Sigmoid colon (tissue), 4 donors: ENCODE results near the gene GKN1.

Source experiments
- CTCF ChIP-seq, 4 experiments: fragments of 450-650 bp in 3 of 4; fragments of 200-600 bp in 1 of 4; IDR thresholded peaks; one replicate each; pipeline ENCODE4 v1.5.1; 2016 to 2019; ENCODE audit warnings: antibody characterized with exemption in 4 of 4, mild to moderate bottlenecking in 3 of 4, moderate library complexity in 2 of 4
- EP300 ChIP-seq, 4 donors: sonication (generic); formaldehyde crosslinking; IDR thresholded peaks; one replicate each; pipeline ENCODE4 v1.6.1; 2017; ENCODE audit warnings: antibody characterized with exemption in 4 of 4
- POLR2AphosphoS5 ChIP-seq, 4 donors: sonication (generic); formaldehyde crosslinking; IDR thresholded peaks; one replicate each; pipeline ENCODE4 v1.6.1; 2017; ENCODE audit warnings: antibody characterized with exemption in 4 of 4

- TF ChIP-seq POLR2AphosphoS5 (IDR thresholded peaks at IDR 0.05) (no peak), CTCF (IDR thresholded peaks at IDR 0.05) (no peak), EP300 (IDR thresholded peaks at IDR 0.05) (no peak)
Observed at GRCh38 chr2:69023236-69023635, 48.8 kb downstream of the GKN1 start.
